KMS-11 (cell line): Measurements from ENCODE around the gene FNTB.

Experiments used
- H2AFZ ChIP-seq: fragments of 200-600 bp; sonication (generic); 2 replicates; pipeline ENCODE4 v1.6.1; 2016; ENCODE audit warnings: antibody characterized with exemption, mixed run types, low read depth
- H3K27ac ChIP-seq: fragments of 200-600 bp; sonication (generic); 2 replicates; pipeline ENCODE4 v1.6.1; 2016; ENCODE audit warnings: mild to moderate bottlenecking, mixed run types
- H3K27me3 ChIP-seq: fragments of 200-600 bp; sonication (generic); 2 replicates; pipeline ENCODE4 v1.6.1; 2017; ENCODE audit warnings: mild to moderate bottlenecking, low read depth, mixed run types, moderate library complexity; ENCODE audit not compliant: insufficient read depth
- H3K36me3 ChIP-seq: fragments of 200-600 bp; sonication (generic); 2 replicates; pipeline ENCODE4 v1.6.1; 2017; ENCODE audit warnings: mild to moderate bottlenecking, mixed run types; ENCODE audit not compliant: insufficient read depth
- H3K4me1 ChIP-seq: fragments of 200-600 bp; sonication (generic); 2 replicates; pipeline ENCODE4 v1.6.1; 2016; ENCODE audit warnings: mild to moderate bottlenecking, low read depth, mixed run types; ENCODE audit not compliant: poor library complexity, severe bottlenecking
- H3K4me2 ChIP-seq: fragments of 200-600 bp; sonication (generic); 2 replicates; pipeline ENCODE4 v1.7.0; 2016; ENCODE audit warnings: mild to moderate bottlenecking, mixed run types
- H3K4me3 ChIP-seq: fragments of 200-600 bp; sonication (generic); IDR thresholded peaks from 2 replicates; pipeline ENCODE4 v1.6.1; 2017; ENCODE audit warnings: low read depth, low read length, mixed read lengths; ENCODE audit not compliant: insufficient read depth
- H3K79me2 ChIP-seq: fragments of 200-600 bp; sonication (generic); 2 replicates; pipeline ENCODE4 v1.6.1; 2016; ENCODE audit warnings: low read depth, mixed run types; ENCODE audit not compliant: insufficient read depth
- H3K9ac ChIP-seq: fragments of 200-600 bp; sonication (generic); 2 replicates; pipeline ENCODE4 v1.6.1; 2016; ENCODE audit warnings: mild to moderate bottlenecking, mixed run types
- H4K20me1 ChIP-seq: fragments of 200-600 bp; sonication (generic); 2 replicates; pipeline ENCODE4 v1.6.1; 2016; ENCODE audit warnings: mild to moderate bottlenecking, mixed run types; ENCODE audit not compliant: insufficient read depth
- CTCF ChIP-seq: fragments of 200-600 bp; sonication (generic); conservative IDR thresholded peaks from 2 replicates; pipeline ENCODE4 v1.6.1; 2017; ENCODE audit warnings: low read depth, mild to moderate bottlenecking, antibody characterized with exemption, low read length, moderate library complexity, mixed read lengths

The FNTB gene

GRCh38 chr14:64946310-64947045, 40.2 kb upstream of the FNTB start:
- H3K9ac ChIP-seq: no peak overlapping the region
- TF ChIP-seq CTCF: no peak
- H3K36me3 ChIP-seq: no peaks in the 10 kb centered on the region
- H3K27ac ChIP-seq: no peak overlapping the region
- H3K4me3 ChIP-seq: no peak overlapping the region
- no peaks in the 10 kb centered on the region for H3K4me1 ChIP-seq
- no peaks in the 10 kb centered on the region for H3K27me3 ChIP-seq
- no peak overlapping the region for H3K4me2 ChIP-seq
- H3K79me2 ChIP-seq: no peaks in the 10 kb centered on the region
- no peaks in the 10 kb centered on the region for H4K20me1 ChIP-seq
- no peak overlapping the region for H2AFZ ChIP-seq

- no peak overlapping the region for H3K27ac ChIP-seq
- no peaks in the 10 kb centered on the region for H3K36me3 ChIP-seq
- H3K4me3 ChIP-seq: no peak overlapping the region
- no peak for TF ChIP-seq CTCF
- H3K27me3 ChIP-seq: no peaks in the 10 kb centered on the region
- H3K4me2 ChIP-seq: no peak overlapping the region
- H3K9ac ChIP-seq: no peak overlapping the region
- H3K4me1 ChIP-seq: peaks cover 10% of the 10 kb centered on the region
- no peaks in the 10 kb centered on the region for H3K79me2 ChIP-seq
- H2AFZ ChIP-seq: no peak overlapping the region
- H4K20me1 ChIP-seq: no peaks in the 10 kb centered on the region
Observed at GRCh38 chr14:64947710-64948611, 38.7 kb upstream of the FNTB start.

- no peaks in the 10 kb centered on the region for H4K20me1 ChIP-seq
- H3K27ac ChIP-seq: no peak overlapping the region
- H3K4me1 ChIP-seq: peaks cover 17% of the 10 kb centered on the region
Observed at GRCh38 chr14:64948612-64949210, 38.0 kb upstream of the FNTB start.

GRCh38 chr14:64950889-64951288, 35.8 kb upstream of the FNTB start:
- H3K27ac ChIP-seq: no peak overlapping the region
- H3K27me3 ChIP-seq: no peaks in the 10 kb centered on the region
- TF ChIP-seq CTCF: no peak
- peaks cover 20% of the 10 kb centered on the region for H3K4me1 ChIP-seq
- H3K4me3 ChIP-seq: no peak overlapping the region
- H3K9ac ChIP-seq: no peak overlapping the region
- no peak overlapping the region for H3K4me2 ChIP-seq
- no peaks in the 10 kb centered on the region for H4K20me1 ChIP-seq
- H3K36me3 ChIP-seq: no peaks in the 10 kb centered on the region
- no peak overlapping the region for H2AFZ ChIP-seq
- no peaks in the 10 kb centered on the region for H3K79me2 ChIP-seq

More at GRCh38 chr14:64948612-64949210, 38.0 kb upstream of the FNTB start:
- no peak for TF ChIP-seq CTCF
- H2AFZ ChIP-seq: no peak overlapping the region
- no peak overlapping the region for H3K4me3 ChIP-seq
- no peaks in the 10 kb centered on the region for H3K36me3 ChIP-seq
- no peaks in the 10 kb centered on the region for H3K79me2 ChIP-seq
- H3K27me3 ChIP-seq: no peaks in the 10 kb centered on the region
- no peak overlapping the region for H3K4me2 ChIP-seq
- H3K9ac ChIP-seq: no peak overlapping the region
